ENCODE results near the gene FAAH. TPM values are rescaled to one million over a fixed set of nuclear protein-coding genes. Genes with fewer than 3 reads are reported as not detected.
A peak's percentile ranks its signal among the peaks of the same experiment; 100 is the strongest.

The FAAH gene
- total RNA-seq, 1 donor from 2014 or later = 13.9 TPM

DNA sequence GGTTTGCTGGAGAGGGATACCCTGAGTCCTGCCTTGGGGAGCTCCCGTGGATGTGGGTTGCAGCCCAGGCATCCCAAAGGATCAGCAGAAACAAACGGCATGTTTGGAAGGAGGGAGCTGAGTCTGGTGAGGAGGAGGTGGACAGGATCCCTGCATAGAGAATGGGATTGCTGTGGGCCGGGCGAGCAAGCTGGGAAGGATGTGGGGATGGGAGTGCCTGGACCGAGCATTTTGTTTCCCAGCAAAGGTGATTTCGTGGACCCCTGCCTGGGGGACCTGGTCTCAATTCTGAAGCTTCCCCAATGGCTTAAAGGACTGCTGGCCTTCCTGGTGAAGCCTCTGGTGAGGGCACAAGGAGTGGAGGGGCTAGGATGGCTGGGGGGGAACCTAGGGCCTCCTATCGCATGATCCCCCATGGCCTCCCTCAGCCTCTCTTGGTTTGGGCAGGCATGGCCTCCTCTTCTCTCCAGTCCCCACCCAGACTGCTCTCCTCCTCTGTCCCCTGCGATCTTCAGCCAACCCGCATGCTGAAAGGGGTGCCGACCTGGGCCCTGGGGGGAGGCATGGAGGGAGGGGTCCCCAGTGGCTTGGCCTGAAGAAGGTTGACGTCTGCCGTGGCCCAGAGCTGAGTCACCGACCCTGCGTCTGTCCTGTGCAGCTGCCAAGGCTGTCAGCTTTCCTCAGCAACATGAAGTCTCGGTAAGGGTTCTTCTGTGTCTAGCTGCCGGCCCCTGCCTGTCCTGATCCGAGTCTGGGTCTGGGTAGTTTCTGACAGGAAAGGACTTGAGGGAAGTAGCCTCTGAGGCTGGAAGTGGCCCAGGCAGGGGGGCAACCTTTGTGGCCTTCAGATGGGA lies 16.3 kb downstream of the FAAH start:
- Histone ChIP-seq H3K4me3 (no peak overlapping the region), H3K4me1 (peaks cover 12% of the 10 kb centered on the region), H2AFZ (replicated peaks) (no peak overlapping the region), H3K36me3 (no peaks in the 10 kb centered on the region), H3K79me2 (ENCODE audit: low read depth) (no peaks in the 10 kb centered on the region), H3F3A (ENCODE audit: low read depth) (peaks cover 6% of the 10 kb centered on the region), H3K27ac (no peak overlapping the region), H3K9me3 (ENCODE audit: low read depth) (no peaks in the 10 kb centered on the region), H3K4me2 (no peak overlapping the region), H3K27me3 (no peaks in the 10 kb centered on the region), H3K9ac (no peak overlapping the region), H4K20me1 (ENCODE audit: low read depth) (no peaks in the 10 kb centered on the region)
- TF ChIP-seq, protein P1, sequence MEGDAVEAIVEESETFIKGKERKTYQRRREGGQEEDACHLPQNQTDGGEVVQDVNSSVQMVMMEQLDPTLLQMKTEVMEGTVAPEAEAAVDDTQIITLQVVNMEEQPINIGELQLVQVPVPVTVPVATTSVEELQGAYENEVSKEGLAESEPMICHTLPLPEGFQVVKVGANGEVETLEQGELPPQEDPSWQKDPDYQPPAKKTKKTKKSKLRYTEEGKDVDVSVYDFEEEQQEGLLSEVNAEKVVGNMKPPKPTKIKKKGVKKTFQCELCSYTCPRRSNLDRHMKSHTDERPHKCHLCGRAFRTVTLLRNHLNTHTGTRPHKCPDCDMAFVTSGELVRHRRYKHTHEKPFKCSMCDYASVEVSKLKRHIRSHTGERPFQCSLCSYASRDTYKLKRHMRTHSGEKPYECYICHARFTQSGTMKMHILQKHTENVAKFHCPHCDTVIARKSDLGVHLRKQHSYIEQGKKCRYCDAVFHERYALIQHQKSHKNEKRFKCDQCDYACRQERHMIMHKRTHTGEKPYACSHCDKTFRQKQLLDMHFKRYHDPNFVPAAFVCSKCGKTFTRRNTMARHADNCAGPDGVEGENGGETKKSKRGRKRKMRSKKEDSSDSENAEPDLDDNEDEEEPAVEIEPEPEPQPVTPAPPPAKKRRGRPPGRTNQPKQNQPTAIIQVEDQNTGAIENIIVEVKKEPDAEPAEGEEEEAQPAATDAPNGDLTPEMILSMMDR (IDR thresholded peaks at IDR 0.05) = no peak
- TF ChIP-seq EZH2phosphoT487 (IDR thresholded peaks at IDR 0.05) (no peak), EZH2 (IDR thresholded peaks at IDR 0.05) (no peak)
- H3K4me1 Mint-ChIP-seq = peaks cover 29% of the 10 kb centered on the region
- no peak overlapping the region for H3K4me3 Mint-ChIP-seq
- peaks cover 10% of the 10 kb centered on the region for H3K27me3 Mint-ChIP-seq (ENCODE audit: insufficient read depth, low read depth)
- H3K27ac Mint-ChIP-seq = peak overlapping the region; percentile 60
- H3K9me3 Mint-ChIP-seq = no peaks in the 10 kb centered on the region
- no peak for DNase-seq (ENCODE audit: low spot score)
- peaks cover 4% of the 10 kb centered on the region for H3K36me3 Mint-ChIP-seq

DNA sequence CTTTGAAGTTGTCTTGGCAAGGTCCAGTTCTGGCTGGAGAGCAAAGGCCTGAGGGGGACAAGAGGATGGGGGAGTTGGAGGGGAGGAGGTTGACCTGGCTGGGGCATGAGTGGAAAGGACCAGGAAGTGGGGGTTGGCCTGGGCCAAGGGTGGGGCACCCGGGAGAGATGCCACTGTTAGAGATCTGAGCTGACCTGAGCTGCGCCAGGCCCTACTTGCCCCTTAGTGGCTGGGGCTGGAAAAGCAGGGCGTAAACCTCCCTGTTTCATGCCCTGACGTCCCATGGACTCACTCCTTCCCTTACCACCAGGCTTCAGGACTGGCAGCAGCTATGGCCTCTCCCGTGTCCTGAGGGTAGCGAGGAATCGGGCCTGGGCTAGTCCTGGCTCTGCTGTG lies 16.9 kb downstream of the FAAH start:
- no peaks in the 10 kb centered on the region for H3K36me3 ChIP-seq
- Mint-ChIP-seq H3K4me1 (peaks cover 29% of the 10 kb centered on the region), H3K9me3 (no peaks in the 10 kb centered on the region), H3K36me3 (peaks cover 4% of the 10 kb centered on the region), H3K27me3 (ENCODE audit: insufficient read depth, low read depth) (peaks cover 10% of the 10 kb centered on the region), H3K27ac (no peak overlapping the region), H3K4me3 (no peak overlapping the region)
- no peak overlapping the region for H3K4me2 ChIP-seq
- no peaks in the 10 kb centered on the region for H3K9me3 ChIP-seq (ENCODE audit: low read depth)
- no peak overlapping the region for H2AFZ ChIP-seq (replicated peaks)
- no peak for TF ChIP-seq EZH2phosphoT487 (IDR thresholded peaks at IDR 0.05)
- TF ChIP-seq, protein P1 (IDR thresholded peaks at IDR 0.05) = no peak
- TF ChIP-seq EZH2 (IDR thresholded peaks at IDR 0.05) = no peak
- H3K4me1 ChIP-seq = peaks cover 12% of the 10 kb centered on the region
- no peaks in the 10 kb centered on the region for H3K27me3 ChIP-seq
- H3K79me2 ChIP-seq (ENCODE audit: low read depth) = no peaks in the 10 kb centered on the region
- peaks cover 6% of the 10 kb centered on the region for H3F3A ChIP-seq (ENCODE audit: low read depth)
- no peak overlapping the region for H3K27ac ChIP-seq
- no peak overlapping the region for H3K4me3 ChIP-seq
- DNase-seq (ENCODE audit: low spot score) = no peak
- no peaks in the 10 kb centered on the region for H4K20me1 ChIP-seq (ENCODE audit: low read depth)
- H3K9ac ChIP-seq = no peak overlapping the region

DNA sequence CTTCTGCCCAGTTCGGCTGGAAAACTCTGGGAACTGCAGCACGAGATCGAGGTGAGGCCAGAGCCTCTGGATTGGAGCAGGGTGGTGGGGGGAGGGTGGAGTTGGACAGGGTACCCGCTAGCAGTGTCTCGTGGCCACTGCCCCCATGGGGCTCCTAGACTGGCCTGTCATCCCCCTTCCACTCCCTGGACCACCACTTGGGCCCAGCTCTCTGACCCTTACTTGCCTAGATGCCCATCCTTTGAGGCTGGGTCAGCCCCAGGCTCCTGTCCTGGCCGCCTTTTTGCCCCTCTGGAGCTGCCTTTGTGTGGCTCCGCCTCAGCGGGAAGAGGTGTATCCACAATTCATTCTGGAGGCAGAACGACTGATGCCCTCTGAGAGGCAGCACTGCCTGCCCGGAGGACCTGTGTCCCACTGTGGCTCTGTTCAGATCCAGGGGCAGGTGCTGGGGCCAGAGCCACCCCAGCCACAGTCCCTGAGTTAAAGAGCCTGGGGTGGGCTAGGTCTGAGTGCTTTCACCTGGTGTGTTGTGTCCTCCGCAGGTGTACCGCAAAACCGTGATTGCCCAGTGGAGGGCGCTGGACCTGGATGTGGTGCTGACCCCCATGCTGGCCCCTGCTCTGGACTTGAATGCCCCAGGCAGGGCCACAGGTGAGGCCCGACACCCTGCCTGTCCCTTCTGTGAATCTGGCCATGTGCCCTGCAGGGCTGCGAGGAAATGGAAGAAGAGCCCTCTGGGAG lies 17.7 kb downstream of the FAAH start:
- peak; percentile 30 for DNase-seq (ENCODE audit: low spot score)
- no peaks in the 10 kb centered on the region for H3K36me3 ChIP-seq
- H3K4me1 ChIP-seq = peaks cover 9% of the 10 kb centered on the region
- TF ChIP-seq EZH2 (IDR thresholded peaks at IDR 0.05) (no peak), EZH2phosphoT487 (IDR thresholded peaks at IDR 0.05) (no peak)
- TF ChIP-seq, protein P1 (IDR thresholded peaks at IDR 0.05) = peak; percentile 73
- H3K27ac ChIP-seq = no peak overlapping the region
- no peaks in the 10 kb centered on the region for H4K20me1 ChIP-seq (ENCODE audit: low read depth)
- no peak overlapping the region for H3K4me3 ChIP-seq
- H3K4me3 Mint-ChIP-seq = peak overlapping the region; percentile 43
- H3K4me2 ChIP-seq = no peak overlapping the region
- H3K36me3 Mint-ChIP-seq = peaks cover 4% of the 10 kb centered on the region
- H3K79me2 ChIP-seq (ENCODE audit: low read depth) = no peaks in the 10 kb centered on the region
- no peak overlapping the region for H2AFZ ChIP-seq (replicated peaks)
- H3F3A ChIP-seq (ENCODE audit: low read depth) = peaks cover 5% of the 10 kb centered on the region
- H3K27ac Mint-ChIP-seq = no peak overlapping the region
- no peaks in the 10 kb centered on the region for H3K9me3 Mint-ChIP-seq
- no peaks in the 10 kb centered on the region for H3K9me3 ChIP-seq (ENCODE audit: low read depth)
- no peaks in the 10 kb centered on the region for H3K27me3 ChIP-seq
- peaks cover 10% of the 10 kb centered on the region for H3K27me3 Mint-ChIP-seq (ENCODE audit: insufficient read depth, low read depth)
- peaks cover 29% of the 10 kb centered on the region for H3K4me1 Mint-ChIP-seq
- H3K9ac ChIP-seq = no peak overlapping the region

Measured in neural progenitor cell (in vitro differentiated cells).